NK-92 (cell line): ENCODE measurements around the gene GPR55.

Source experiments
- DNase-seq: peaks from one replicate; lab custom pipeline; 2025; ENCODE audit not compliant: unreplicated experiment; lab: John Stamatoyannopoulos, UW

Gene GPR55

GRCh38 chr2:230919681-230920080 is 5.4 kb downstream of the GPR55 start:
- no peak for DNase-seq

- DNase-seq, result no peak
Measured at GRCh38 chr2:230919240-230919639, 5.8 kb downstream of the GPR55 start.

GRCh38 chr2:230916218-230916617 is 8.8 kb downstream of the GPR55 start:
- no peak for DNase-seq

GRCh38 chr2:230915319-230915718 is 9.7 kb downstream of the GPR55 start:
- DNase-seq, result no peak

GRCh38 chr2:230914886-230915285 is 10.2 kb downstream of the GPR55 start:
- DNase-seq, result no peak

- no peak for DNase-seq
Measured at GRCh38 chr2:230913406-230914143, 11.5 kb downstream of the GPR55 start.

- no peak for DNase-seq
Measured at GRCh38 chr2:230912724-230913123, 12.3 kb downstream of the GPR55 start.

GRCh38 chr2:230912046-230912445 is 13.0 kb downstream of the GPR55 start:
- DNase-seq, result no peak

- DNase-seq, result no peak
Measured at GRCh38 chr2:230910546-230911177, 14.4 kb downstream of the GPR55 start.

GRCh38 chr2:230909841-230910545 is 15.0 kb downstream of the GPR55 start:
- DNase-seq, result no peak

GRCh38 chr2:230908595-230909191 is 16.3 kb downstream of the GPR55 start:
- DNase-seq, result no peak

GRCh38 chr2:230908092-230908594 is 16.9 kb downstream of the GPR55 start:
- no peak for DNase-seq

GRCh38 chr2:230907361-230908091 is 17.5 kb downstream of the GPR55 start:
- no peak for DNase-seq

GRCh38 chr2:230906471-230907230 is 18.4 kb downstream of the GPR55 start:
- no peak for DNase-seq

GRCh38 chr2:230905448-230906421 is 19.3 kb downstream of the GPR55 start:
- no peak for DNase-seq

- DNase-seq, result no peak
Measured at GRCh38 chr2:230904856-230905447, 20.1 kb downstream of the GPR55 start.

- no peak for DNase-seq
Measured at GRCh38 chr2:230903231-230904150, 21.6 kb downstream of the GPR55 start.
